GM10266 (cell line): ENCODE measurements around the gene CDKN2D.

Experiments
- DNase-seq: peaks from one replicate; pipeline ENCODE4 v3.0.0; 2012; ENCODE audit errors: extremely low spot score
- TF ChIP-seq, protein P1 (sequence below): IDR thresholded peaks from 2 replicates; pipeline ENCODE4 v1.5.1; 2012; ENCODE audit warnings: mild to moderate bottlenecking, low read depth; ENCODE audit not compliant: control insufficient read depth, insufficient read depth; ENCODE audit errors: missing control alignments

CDKN2D gene

DNA sequence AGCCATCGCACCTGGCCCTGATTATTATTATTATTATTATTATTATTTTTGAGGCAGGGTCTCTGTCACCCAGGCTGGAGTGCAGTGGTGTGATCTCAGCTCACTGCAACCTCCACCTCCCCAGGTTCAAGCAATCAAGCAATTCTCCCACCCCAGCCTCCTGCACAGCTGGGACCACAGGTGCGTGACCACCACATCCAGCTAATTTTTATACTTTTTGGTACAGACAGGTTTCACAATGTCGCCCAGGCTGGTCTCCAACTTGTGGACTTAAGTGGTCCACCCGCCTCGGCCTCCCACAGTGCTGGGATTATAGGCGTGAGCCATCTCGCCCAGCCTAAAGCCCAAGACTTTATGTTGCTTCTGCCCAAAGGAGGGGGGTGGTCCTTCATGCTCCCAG is 24.4 kb upstream of the CDKN2D start:
- no peak for DNase-seq
- TF ChIP-seq, protein P1, sequence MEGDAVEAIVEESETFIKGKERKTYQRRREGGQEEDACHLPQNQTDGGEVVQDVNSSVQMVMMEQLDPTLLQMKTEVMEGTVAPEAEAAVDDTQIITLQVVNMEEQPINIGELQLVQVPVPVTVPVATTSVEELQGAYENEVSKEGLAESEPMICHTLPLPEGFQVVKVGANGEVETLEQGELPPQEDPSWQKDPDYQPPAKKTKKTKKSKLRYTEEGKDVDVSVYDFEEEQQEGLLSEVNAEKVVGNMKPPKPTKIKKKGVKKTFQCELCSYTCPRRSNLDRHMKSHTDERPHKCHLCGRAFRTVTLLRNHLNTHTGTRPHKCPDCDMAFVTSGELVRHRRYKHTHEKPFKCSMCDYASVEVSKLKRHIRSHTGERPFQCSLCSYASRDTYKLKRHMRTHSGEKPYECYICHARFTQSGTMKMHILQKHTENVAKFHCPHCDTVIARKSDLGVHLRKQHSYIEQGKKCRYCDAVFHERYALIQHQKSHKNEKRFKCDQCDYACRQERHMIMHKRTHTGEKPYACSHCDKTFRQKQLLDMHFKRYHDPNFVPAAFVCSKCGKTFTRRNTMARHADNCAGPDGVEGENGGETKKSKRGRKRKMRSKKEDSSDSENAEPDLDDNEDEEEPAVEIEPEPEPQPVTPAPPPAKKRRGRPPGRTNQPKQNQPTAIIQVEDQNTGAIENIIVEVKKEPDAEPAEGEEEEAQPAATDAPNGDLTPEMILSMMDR, result no peak

DNA sequence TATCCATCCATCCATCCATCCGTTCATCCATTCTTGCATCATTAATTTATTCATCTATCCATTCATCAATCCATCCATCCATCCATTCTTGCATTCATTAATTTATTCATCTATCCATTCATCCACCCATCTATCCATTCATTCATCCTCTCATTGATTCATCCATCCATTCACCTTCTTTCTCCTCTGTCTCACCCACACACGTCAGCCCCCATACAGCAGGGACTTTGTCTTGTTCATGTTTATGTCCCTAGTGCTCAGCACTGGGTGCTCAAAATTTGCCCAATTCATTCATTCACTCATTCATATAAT is 19.0 kb upstream of the CDKN2D start:
- TF ChIP-seq, protein P1, result no peak
- DNase-seq, result no peak

DNA sequence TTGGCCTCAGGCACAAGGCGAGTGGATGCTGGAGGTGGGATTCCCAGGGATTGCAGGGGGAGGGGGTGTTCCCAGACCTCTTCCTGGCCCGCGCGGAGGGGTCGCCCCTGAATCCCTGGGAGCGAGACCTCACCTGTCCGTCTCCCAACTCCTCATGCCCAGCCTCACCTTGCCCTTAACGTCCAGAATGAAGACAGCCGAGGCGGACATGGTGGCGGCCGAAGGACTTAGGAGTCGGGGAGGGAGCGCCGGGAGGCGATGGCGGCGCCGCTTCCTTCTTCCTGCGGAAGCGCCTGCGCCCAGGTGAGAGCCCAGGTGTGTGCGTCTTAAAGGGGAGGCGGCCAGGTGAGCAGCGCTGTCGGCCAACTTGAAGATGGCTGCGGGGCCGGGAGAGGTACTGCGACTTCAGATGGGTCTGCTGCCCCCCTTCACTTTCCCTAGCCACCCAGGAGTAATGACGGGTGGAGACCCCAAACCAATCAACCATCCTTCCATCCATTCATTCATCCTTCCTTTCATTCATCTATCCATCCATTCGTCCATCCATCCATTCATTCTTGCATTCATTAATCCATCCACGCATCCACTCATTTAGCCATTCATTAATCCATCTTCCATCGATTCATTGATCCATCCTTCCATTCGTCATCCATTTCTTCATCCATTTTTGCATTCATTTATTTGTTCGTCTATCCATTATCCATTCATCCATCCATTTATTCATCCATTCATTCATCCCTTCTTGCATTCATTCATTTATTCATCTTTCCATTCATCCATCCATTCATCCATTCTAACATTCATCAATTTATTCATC is 18.5 kb upstream of the CDKN2D start, which contains the start of gene AP1M2:
TSS of gene AP1M2 (minus strand) at position 291 of the 817 bp plus-strand sequence. CDS start at position 210, 81 bp downstream.
- no peak for DNase-seq
- TF ChIP-seq, protein P1, result no peak

DNA sequence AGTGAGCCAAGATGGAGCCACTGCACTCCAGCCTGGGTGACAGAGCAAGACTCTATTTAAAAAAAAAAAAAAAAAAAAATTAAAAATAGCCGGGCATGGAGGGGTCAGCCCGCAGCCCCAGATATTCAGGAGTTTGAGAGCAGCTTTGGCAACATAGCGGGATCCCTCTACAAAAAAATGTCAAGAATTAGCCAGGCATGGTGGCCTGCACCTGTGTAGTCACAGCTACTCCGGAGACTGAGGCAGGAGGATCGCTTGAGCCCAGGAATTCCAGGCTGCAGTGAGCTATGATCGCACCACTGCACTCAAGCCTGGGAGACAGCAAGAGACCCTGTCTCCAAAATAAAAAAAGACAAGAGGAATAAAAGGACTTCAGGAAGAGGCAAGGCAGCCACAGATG is 17.6 kb upstream of the CDKN2D start:
- TF ChIP-seq, protein P1, result no peak

DNA sequence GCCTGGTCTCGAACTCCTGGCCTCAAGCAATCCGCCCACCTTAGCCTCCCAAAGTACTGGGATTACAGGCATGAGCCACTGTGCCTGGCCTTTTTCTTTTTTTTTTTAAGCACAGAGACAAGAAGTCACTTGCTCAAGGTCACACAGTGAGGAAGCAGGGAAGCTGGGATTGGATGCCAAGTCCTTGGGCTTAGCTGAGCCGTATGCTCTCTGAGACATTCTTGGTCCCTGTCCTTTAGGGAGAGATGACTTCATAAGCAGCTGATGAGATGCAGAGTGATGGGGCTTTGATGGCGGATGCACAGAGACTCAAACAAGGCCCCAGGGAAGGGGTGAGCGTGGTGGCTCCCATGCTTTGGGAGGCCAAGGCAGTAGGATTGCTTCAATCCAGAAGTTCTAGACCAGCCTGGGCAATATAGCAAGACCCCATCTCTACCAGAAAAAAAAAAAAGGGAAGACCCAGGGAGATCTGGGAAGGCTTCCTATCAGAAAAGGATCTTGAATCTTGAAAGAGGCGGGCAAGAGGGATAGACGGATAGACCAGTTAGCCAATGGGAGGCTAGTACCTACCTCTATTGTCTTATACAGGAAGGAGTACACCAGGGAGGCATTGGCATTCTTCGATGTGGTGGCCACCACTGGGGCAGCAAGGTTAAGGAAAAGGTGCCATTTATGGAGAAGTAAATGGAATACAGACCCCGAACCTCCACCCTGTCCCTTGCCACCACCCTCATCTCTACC is 14.4 kb upstream of the CDKN2D start:
- no peak for DNase-seq
- TF ChIP-seq, protein P1, result no peak

More for the DNA sequence above, 17.6 kb upstream of the CDKN2D start:
- no peak for DNase-seq

DNA sequence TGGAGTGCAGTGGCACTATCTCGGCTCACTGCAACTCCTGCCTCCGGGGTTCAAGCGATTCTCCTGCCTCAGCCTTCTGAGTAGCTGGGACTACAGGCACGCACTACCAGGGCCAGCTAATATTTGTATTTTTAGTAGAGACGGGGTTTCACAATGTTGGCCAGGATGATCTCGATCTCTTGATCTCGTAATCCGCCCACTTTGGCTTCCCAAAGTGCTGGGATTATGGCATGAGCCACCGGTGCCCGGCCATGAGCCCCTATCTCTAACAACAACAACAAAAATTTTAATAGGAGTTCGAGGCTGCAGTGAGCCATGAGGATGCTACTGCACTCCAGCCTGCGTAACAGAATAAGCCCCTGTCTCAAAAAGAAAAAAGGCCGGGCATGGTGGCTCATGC is 13.3 kb upstream of the CDKN2D start:
- no peak for DNase-seq
- TF ChIP-seq, protein P1, result no peak
